SK-N-SH treated with all-trans-retinoic acid at 6 μM for 48 hours (cell line): ENCODE data around the gene LAPTM5.

ENCODE experiments used
- ATAC-seq: fragments of 200-7000 bp; cut with Tn5 transposase; 3 replicates; pipeline ENCODE4 v1.9.1; 2020; ENCODE audit warnings: mild to moderate bottlenecking, moderate library complexity
- ARNTL ChIP-seq: fragments of 450-650 bp; formaldehyde crosslinking; IDR thresholded peaks from 2 replicates; pipeline ENCODE4 v1.5.0; 2020; ENCODE audit warnings: low read depth, mild to moderate bottlenecking, moderate library complexity, borderline replicate concordance
- BACH2 ChIP-seq: fragments of 250-450 bp; sonication (Bioruptor Pico); IDR thresholded peaks from 2 replicates; pipeline ENCODE4 v1.9.0; 2021; ENCODE audit warnings: mild to moderate bottlenecking, borderline replicate concordance
- CSDC2 ChIP-seq: fragments of 250-450 bp; sonication (Bioruptor Pico); IDR thresholded peaks from 2 replicates; pipeline ENCODE4 v1.5.0; 2020; ENCODE audit warnings: mild to moderate bottlenecking, moderate library complexity
- ESRRG ChIP-seq: fragments of 250-450 bp; sonication (Bioruptor Pico); IDR thresholded peaks from 2 replicates; pipeline ENCODE4 v1.6.1; 2021; ENCODE audit warnings: mild to moderate bottlenecking
- GLIS3 ChIP-seq: fragments of 250-450 bp; sonication (Bioruptor Pico); IDR thresholded peaks from 2 replicates; pipeline ENCODE4 v1.5.0; 2020; ENCODE audit warnings: mild to moderate bottlenecking, moderate library complexity
- ISL1 ChIP-seq: fragments of 250-450 bp; sonication (Bioruptor Pico); IDR thresholded peaks from 2 replicates; pipeline ENCODE4 v2.1.2; 2022; ENCODE audit warnings: mild to moderate bottlenecking, moderate library complexity
- OSR1 ChIP-seq: fragments of 250-450 bp; sonication (Bioruptor Pico); IDR thresholded peaks from 2 replicates; pipeline ENCODE4 v1.8.0; 2022; ENCODE audit warnings: moderate library complexity, mild to moderate bottlenecking, inconsistent platforms
- PPARA ChIP-seq: fragments of 250-450 bp; sonication (Bioruptor Pico); IDR thresholded peaks from 2 replicates; pipeline ENCODE4 v1.5.0; 2020; ENCODE audit warnings: mild to moderate bottlenecking, borderline replicate concordance
- RARB ChIP-seq: fragments of 250-450 bp; sonication (Bioruptor Pico); IDR thresholded peaks from 2 replicates; pipeline ENCODE4 v1.8.0; 2021; ENCODE audit warnings: mild to moderate bottlenecking, moderate library complexity
- SNAI2 ChIP-seq: fragments of 250-450 bp; sonication (Bioruptor Pico); IDR thresholded peaks from 2 replicates; pipeline ENCODE4 v1.5.0; 2020; ENCODE audit warnings: mild to moderate bottlenecking, moderate library complexity
- TCF4 ChIP-seq: fragments of 250-450 bp; sonication (Bioruptor Pico); IDR thresholded peaks from 2 replicates; pipeline ENCODE4 v1.8.0; 2021; ENCODE audit warnings: mild to moderate bottlenecking, moderate library complexity, borderline replicate concordance
- TOX ChIP-seq: fragments of 250-450 bp; sonication (Bioruptor Pico); IDR thresholded peaks from 2 replicates; pipeline ENCODE4 v1.8.0; 2021; ENCODE audit warnings: mild to moderate bottlenecking, moderate library complexity, borderline replicate concordance
- ZC3H10 ChIP-seq: fragments of 250-450 bp; sonication (Bioruptor Pico); IDR thresholded peaks from 2 replicates; pipeline ENCODE4 v1.5.1; 2021; ENCODE audit warnings: mild to moderate bottlenecking, moderate library complexity
- ZFP3 ChIP-seq: fragments of 250-450 bp; sonication (Bioruptor Pico); IDR thresholded peaks from 2 replicates; pipeline ENCODE4 v1.5.0; 2020; ENCODE audit warnings: mild to moderate bottlenecking, moderate library complexity
- ZFP30 ChIP-seq: fragments of 450-650 bp; formaldehyde crosslinking; IDR thresholded peaks from 2 replicates; pipeline ENCODE4 v1.5.0; 2022; ENCODE audit warnings: mild to moderate bottlenecking, moderate library complexity
- ZNF565 ChIP-seq: fragments of 450-650 bp; formaldehyde crosslinking; conservative IDR thresholded peaks from 2 replicates; pipeline ENCODE4 v1.5.0; 2020; ENCODE audit warnings: low read depth, mild to moderate bottlenecking, moderate library complexity
- ZNF70 ChIP-seq: fragments of 450-650 bp; formaldehyde crosslinking; IDR thresholded peaks from 2 replicates; pipeline ENCODE4 v1.5.0; 2020; ENCODE audit warnings: mild to moderate bottlenecking, moderate library complexity
- ZNF8 ChIP-seq: fragments of 450-650 bp; formaldehyde crosslinking; IDR thresholded peaks from 2 replicates; pipeline ENCODE4 v1.5.0; 2020; ENCODE audit warnings: mild to moderate bottlenecking, moderate library complexity
- TF ChIP-seq, protein P1 (sequence below): fragments of 250-450 bp; sonication (Bioruptor Pico); IDR thresholded peaks from 2 replicates; pipeline ENCODE4 v1.5.0; 2020; ENCODE audit warnings: mild to moderate bottlenecking, moderate library complexity
- TF ChIP-seq, protein P2 (sequence below): fragments of 250-450 bp; sonication (Bioruptor Pico); IDR thresholded peaks from 2 replicates; pipeline ENCODE4 v1.5.1; 2020; ENCODE audit warnings: low read depth, mild to moderate bottlenecking, moderate library complexity
- TF ChIP-seq, protein P3 (sequence below): fragments of 250-450 bp; sonication (Bioruptor Pico); IDR thresholded peaks from 2 replicates; pipeline ENCODE4 v1.8.0; 2020; ENCODE audit warnings: mild to moderate bottlenecking, moderate library complexity, borderline replicate concordance
- TF ChIP-seq, protein P4 (sequence below): fragments of 250-450 bp; sonication (Bioruptor Pico); IDR thresholded peaks from 2 replicates; pipeline ENCODE4 v1.5.1; 2021; ENCODE audit warnings: mild to moderate bottlenecking, moderate library complexity

Gene LAPTM5

DNA sequence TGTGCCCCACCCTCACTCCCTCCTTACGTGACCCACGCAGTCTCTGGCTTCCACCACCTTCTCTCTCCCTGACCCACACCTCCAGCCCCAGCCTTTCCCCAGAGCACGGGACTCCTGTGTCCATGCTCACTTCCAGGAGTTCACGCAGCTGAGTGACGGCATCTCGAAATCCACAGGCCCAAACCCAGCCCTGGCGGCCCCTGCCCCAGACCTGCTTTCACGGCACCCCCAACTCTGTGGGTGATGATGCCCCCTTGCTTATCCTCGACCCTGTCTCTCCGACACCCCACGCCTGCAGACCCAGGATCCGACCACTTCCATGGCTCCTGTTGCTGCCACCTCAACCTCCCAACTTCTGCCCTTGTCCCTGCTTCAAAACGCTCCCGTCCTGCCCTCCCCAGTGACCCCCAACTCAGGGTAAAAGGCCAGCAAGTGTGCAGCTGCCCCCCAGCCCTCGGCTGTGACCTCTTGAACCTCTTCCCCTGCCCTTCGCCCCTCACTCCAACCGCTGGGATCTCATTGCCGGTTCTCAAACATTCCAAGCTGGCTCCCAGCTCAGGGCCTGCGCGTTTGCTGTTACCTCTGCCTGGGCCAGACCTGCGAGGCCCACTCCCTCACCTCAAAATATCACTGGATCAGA lies 30.4 kb upstream of the LAPTM5 start:
- TF ChIP-seq ZC3H10 (CRISPR knock-in tag) (no peak), ESRRG (CRISPR knock-in tag) (no peak), ISL1 (CRISPR knock-in tag) (no peak), ARNTL (CRISPR knock-in tag) (no peak), ZNF8 (no peak), BACH2 (CRISPR knock-in tag) (no peak), SNAI2 (CRISPR knock-in tag) (no peak), GLIS3 (CRISPR knock-in tag) (no peak), CSDC2 (CRISPR knock-in tag) (no peak)
- TF ChIP-seq, protein P1, sequence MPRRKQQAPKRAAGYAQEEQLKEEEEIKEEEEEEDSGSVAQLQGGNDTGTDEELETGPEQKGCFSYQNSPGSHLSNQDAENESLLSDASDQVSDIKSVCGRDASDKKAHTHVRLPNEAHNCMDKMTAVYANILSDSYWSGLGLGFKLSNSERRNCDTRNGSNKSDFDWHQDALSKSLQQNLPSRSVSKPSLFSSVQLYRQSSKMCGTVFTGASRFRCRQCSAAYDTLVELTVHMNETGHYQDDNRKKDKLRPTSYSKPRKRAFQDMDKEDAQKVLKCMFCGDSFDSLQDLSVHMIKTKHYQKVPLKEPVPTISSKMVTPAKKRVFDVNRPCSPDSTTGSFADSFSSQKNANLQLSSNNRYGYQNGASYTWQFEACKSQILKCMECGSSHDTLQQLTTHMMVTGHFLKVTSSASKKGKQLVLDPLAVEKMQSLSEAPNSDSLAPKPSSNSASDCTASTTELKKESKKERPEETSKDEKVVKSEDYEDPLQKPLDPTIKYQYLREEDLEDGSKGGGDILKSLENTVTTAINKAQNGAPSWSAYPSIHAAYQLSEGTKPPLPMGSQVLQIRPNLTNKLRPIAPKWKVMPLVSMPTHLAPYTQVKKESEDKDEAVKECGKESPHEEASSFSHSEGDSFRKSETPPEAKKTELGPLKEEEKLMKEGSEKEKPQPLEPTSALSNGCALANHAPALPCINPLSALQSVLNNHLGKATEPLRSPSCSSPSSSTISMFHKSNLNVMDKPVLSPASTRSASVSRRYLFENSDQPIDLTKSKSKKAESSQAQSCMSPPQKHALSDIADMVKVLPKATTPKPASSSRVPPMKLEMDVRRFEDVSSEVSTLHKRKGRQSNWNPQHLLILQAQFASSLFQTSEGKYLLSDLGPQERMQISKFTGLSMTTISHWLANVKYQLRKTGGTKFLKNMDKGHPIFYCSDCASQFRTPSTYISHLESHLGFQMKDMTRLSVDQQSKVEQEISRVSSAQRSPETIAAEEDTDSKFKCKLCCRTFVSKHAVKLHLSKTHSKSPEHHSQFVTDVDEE (CRISPR knock-in tag): no peak
- TF ChIP-seq, protein P2, sequence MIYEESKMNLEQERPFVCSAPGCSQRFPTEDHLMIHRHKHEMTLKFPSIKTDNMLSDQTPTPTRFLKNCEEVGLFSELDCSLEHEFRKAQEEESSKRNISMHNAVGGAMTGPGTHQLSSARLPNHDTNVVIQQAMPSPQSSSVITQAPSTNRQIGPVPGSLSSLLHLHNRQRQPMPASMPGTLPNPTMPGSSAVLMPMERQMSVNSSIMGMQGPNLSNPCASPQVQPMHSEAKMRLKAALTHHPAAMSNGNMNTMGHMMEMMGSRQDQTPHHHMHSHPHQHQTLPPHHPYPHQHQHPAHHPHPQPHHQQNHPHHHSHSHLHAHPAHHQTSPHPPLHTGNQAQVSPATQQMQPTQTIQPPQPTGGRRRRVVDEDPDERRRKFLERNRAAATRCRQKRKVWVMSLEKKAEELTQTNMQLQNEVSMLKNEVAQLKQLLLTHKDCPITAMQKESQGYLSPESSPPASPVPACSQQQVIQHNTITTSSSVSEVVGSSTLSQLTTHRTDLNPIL (CRISPR knock-in tag): no peak
- TF ChIP-seq, protein P3, sequence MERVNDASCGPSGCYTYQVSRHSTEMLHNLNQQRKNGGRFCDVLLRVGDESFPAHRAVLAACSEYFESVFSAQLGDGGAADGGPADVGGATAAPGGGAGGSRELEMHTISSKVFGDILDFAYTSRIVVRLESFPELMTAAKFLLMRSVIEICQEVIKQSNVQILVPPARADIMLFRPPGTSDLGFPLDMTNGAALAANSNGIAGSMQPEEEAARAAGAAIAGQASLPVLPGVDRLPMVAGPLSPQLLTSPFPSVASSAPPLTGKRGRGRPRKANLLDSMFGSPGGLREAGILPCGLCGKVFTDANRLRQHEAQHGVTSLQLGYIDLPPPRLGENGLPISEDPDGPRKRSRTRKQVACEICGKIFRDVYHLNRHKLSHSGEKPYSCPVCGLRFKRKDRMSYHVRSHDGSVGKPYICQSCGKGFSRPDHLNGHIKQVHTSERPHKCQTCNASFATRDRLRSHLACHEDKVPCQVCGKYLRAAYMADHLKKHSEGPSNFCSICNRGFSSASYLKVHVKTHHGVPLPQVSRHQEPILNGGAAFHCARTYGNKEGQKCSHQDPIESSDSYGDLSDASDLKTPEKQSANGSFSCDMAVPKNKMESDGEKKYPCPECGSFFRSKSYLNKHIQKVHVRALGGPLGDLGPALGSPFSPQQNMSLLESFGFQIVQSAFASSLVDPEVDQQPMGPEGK (CRISPR knock-in tag): no peak
- no peak for ATAC-seq

DNA sequence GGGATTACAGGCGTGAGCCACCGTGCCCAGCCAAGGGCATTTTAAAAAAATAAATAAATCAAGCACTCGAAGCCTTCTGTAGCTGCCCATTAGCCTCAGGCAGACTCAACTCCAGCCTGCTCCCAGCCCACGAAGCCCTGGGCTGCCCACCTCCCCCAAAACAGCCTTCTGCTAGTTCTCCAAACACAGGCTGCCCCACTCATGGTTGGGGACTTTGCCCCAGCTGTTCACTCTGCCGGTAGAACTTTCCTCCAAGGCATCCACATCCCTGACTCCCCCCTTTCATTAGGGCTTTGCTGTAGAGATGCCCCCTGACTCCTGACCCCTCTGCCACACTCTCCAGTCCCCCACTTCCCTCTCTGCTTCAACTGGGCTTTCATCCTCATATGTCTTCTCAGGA lies 29.7 kb upstream of the LAPTM5 start:
- TF ChIP-seq ZNF70 (CRISPR knock-in tag) (no peak), ISL1 (CRISPR knock-in tag) (no peak), SNAI2 (CRISPR knock-in tag) (no peak), TOX (CRISPR knock-in tag) (no peak), GLIS3 (CRISPR knock-in tag) (no peak), BACH2 (CRISPR knock-in tag) (no peak), ZFP3 (CRISPR knock-in tag) (no peak), OSR1 (CRISPR knock-in tag) (no peak), CSDC2 (CRISPR knock-in tag) (no peak)
- no peak for ATAC-seq

- no peak for ATAC-seq
- TF ChIP-seq ZC3H10 (CRISPR knock-in tag) (no peak), ZFP30 (CRISPR knock-in tag) (no peak), BACH2 (CRISPR knock-in tag) (no peak), TCF4 (CRISPR knock-in tag) (no peak)
- TF ChIP-seq, protein P4, sequence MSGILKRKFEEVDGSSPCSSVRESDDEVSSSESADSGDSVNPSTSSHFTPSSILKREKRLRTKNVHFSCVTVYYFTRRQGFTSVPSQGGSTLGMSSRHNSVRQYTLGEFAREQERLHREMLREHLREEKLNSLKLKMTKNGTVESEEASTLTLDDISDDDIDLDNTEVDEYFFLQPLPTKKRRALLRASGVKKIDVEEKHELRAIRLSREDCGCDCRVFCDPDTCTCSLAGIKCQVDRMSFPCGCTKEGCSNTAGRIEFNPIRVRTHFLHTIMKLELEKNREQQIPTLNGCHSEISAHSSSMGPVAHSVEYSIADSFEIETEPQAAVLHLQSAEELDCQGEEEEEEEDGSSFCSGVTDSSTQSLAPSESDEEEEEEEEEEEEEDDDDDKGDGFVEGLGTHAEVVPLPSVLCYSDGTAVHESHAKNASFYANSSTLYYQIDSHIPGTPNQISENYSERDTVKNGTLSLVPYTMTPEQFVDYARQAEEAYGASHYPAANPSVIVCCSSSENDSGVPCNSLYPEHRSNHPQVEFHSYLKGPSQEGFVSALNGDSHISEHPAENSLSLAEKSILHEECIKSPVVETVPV (CRISPR knock-in tag): no peak
- TF ChIP-seq, all 23 proteins: peak for 0
These were observed 28.9 kb upstream of the LAPTM5 start for GRCh38 chr1:30786264-30786991.

DNA sequence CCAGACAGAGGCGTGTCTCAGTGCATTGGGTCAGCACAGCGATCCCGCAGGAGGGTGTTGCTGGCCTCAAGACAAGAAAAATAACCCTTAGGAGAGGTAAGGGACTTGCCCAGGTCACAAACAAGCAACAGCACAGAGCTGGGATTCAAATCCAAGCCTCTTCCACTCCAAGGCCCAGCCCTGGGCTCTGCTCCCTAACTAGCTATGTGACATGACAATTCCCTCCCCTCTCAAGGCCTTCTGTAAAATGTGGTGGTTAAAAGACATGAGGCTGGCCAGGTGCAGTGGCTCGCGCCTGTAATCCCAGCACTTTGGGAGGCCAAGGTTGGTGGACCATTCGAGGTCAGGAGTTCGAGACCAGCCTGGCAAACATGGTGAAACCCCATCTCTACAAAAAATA lies 28.1 kb upstream of the LAPTM5 start:
- no peak for ATAC-seq
- TF ChIP-seq ISL1 (CRISPR knock-in tag): no peak
- no peak for TF ChIP-seq TCF4 (CRISPR knock-in tag)
- no peak for TF ChIP-seq ZNF565
- no peak for TF ChIP-seq ZFP30 (CRISPR knock-in tag)
- no peak for TF ChIP-seq ZNF8
- TF ChIP-seq ZNF70 (CRISPR knock-in tag): no peak
- TF ChIP-seq, protein P4 (CRISPR knock-in tag): no peak
- TF ChIP-seq BACH2 (CRISPR knock-in tag): no peak
- no peak for TF ChIP-seq RARB (CRISPR knock-in tag)
- TF ChIP-seq, protein P1 (CRISPR knock-in tag): no peak
- TF ChIP-seq PPARA (CRISPR knock-in tag): no peak
